Measurements from ENCODE around the gene MAPK12.

DNA sequence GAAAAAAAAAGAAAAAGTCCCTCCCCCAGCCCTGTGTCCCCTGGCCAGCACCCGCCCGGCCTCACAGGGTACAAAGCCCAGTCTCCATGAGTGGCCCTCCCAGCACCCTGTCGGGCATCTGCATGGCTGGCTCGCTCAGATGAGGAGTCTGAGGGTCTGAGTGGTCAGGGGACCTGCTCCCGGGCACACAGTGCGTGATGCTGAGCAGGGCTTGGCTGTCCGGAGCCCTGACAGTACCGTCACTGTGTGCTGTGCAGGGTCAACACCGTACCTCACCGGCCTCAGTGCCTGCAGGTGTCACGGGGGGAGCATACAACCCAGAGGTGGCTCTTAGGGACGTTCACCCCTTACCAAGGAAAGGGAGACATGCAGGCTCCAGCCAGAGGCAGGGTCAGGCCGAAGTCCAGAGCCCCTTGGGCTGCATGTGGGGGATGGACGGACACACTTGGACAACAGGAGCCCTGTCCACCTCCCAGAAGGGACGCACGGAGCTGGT, 49.5 kb upstream of the MAPK12 start:
- TF ChIP-seq, protein P1, sequence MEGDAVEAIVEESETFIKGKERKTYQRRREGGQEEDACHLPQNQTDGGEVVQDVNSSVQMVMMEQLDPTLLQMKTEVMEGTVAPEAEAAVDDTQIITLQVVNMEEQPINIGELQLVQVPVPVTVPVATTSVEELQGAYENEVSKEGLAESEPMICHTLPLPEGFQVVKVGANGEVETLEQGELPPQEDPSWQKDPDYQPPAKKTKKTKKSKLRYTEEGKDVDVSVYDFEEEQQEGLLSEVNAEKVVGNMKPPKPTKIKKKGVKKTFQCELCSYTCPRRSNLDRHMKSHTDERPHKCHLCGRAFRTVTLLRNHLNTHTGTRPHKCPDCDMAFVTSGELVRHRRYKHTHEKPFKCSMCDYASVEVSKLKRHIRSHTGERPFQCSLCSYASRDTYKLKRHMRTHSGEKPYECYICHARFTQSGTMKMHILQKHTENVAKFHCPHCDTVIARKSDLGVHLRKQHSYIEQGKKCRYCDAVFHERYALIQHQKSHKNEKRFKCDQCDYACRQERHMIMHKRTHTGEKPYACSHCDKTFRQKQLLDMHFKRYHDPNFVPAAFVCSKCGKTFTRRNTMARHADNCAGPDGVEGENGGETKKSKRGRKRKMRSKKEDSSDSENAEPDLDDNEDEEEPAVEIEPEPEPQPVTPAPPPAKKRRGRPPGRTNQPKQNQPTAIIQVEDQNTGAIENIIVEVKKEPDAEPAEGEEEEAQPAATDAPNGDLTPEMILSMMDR (IDR thresholded peaks at IDR 0.05) = no peak
- no peak for TF ChIP-seq POLR2AphosphoS5 (IDR thresholded peaks at IDR 0.05)
- no peak for TF ChIP-seq EP300 (IDR thresholded peaks at IDR 0.05)
